ENCODE data around the gene GASK1A. TPM values are rescaled to one million over a fixed set of nuclear protein-coding genes. Genes with fewer than 3 reads are reported as not detected.
"Not testable (repeated sequence)": the region's sequence is repeated elsewhere in the genome, so short reads cannot be mapped to it uniquely, and the experiment has no call there.

GASK1A gene
- total RNA-seq, 2 donors from 2014 or later, result 4.0 to 5.3 TPM

- no peaks in the 10 kb centered on the region for H3K36me3 ChIP-seq (ENCODE audit: control insufficient read depth, insufficient read depth, low read length)
- H3K27me3 Mint-ChIP-seq (ENCODE audit: insufficient read depth), result peaks cover 15% of the 10 kb centered on the region
- H3K27ac Mint-ChIP-seq, result no peak overlapping the region
- H3K4me3 Mint-ChIP-seq, result no peak overlapping the region
- H3K27ac ChIP-seq (ENCODE audit: low read depth, low read length), result no peak overlapping the region
- peaks cover 59% of the 10 kb centered on the region for H3K9me3 Mint-ChIP-seq
- H3K4me1 Mint-ChIP-seq, result no peaks in the 10 kb centered on the region
- H3K4me3 ChIP-seq (ENCODE audit: low read length), result no peak overlapping the region
- no peaks in the 10 kb centered on the region for H3K27me3 ChIP-seq (ENCODE audit: control insufficient read depth, insufficient read depth, low read length, poor library complexity, severe bottlenecking)
- peaks cover 10% of the 10 kb centered on the region for H3K36me3 Mint-ChIP-seq (ENCODE audit: low read depth)
- no peak for DNase-seq
- no peaks in the 10 kb centered on the region for H3K4me1 ChIP-seq (ENCODE audit: control insufficient read depth, insufficient read depth, low read length)
- no peak overlapping the region for H3K9ac ChIP-seq (ENCODE audit: extremely low read depth, low read length, poor library complexity, severe bottlenecking)
- WGBS, 2 experiments (ENCODE audit: insufficient coverage in 1 of 2, insufficient read length in 1 of 2), result 92 to 100% methylated on average over 3 of the region's 3 CpGs
- TF ChIP-seq CTCF (conservative IDR thresholded peaks at IDR 0.05), result no peak
- H3K9me3 ChIP-seq (ENCODE audit: control insufficient read depth, low read length), result peaks cover 43% of the 10 kb centered on the region
These were observed 64.1 kb downstream of the GASK1A start for GRCh38 chr3:43043071-43043766.

- H3K9ac ChIP-seq (ENCODE audit: extremely low read depth, low read length, poor library complexity, severe bottlenecking), result no peak overlapping the region
- H3K36me3 ChIP-seq (ENCODE audit: control insufficient read depth, insufficient read depth, low read length), result no peaks in the 10 kb centered on the region
- no peaks in the 10 kb centered on the region for H3K4me1 ChIP-seq (ENCODE audit: control insufficient read depth, insufficient read depth, low read length)
- H3K36me3 Mint-ChIP-seq (ENCODE audit: low read depth), result peaks cover 10% of the 10 kb centered on the region
- WGBS, 2 experiments (ENCODE audit: insufficient coverage in 1 of 2, insufficient read length in 1 of 2), result 94 to 100% methylated on average over 1 to 2 of the region's 2 CpGs
- H3K9me3 ChIP-seq (ENCODE audit: control insufficient read depth, low read length), result peaks cover 47% of the 10 kb centered on the region
- H3K27ac ChIP-seq (ENCODE audit: low read depth, low read length), result no peak overlapping the region
- no peaks in the 10 kb centered on the region for H3K27me3 ChIP-seq (ENCODE audit: control insufficient read depth, insufficient read depth, low read length, poor library complexity, severe bottlenecking)
- H3K4me3 Mint-ChIP-seq, result no peak overlapping the region
- no peak for TF ChIP-seq CTCF (conservative IDR thresholded peaks at IDR 0.05)
- no peaks in the 10 kb centered on the region for H3K4me1 Mint-ChIP-seq
- H3K27me3 Mint-ChIP-seq (ENCODE audit: insufficient read depth), result peaks cover 18% of the 10 kb centered on the region
- H3K4me3 ChIP-seq (ENCODE audit: low read length), result no peak overlapping the region
- peak; percentile 10 for DNase-seq
- H3K27ac Mint-ChIP-seq, result no peak overlapping the region
- H3K9me3 Mint-ChIP-seq, result peaks cover 65% of the 10 kb centered on the region
These were observed 64.7 kb downstream of the GASK1A start for GRCh38 chr3:43043793-43044192.

GRCh38 chr3:43045079-43045478 lies 66.0 kb downstream of the GASK1A start:
- not testable (repeated sequence) for DNase-seq; H3K4me1 Mint-ChIP-seq; H3K4me3 Mint-ChIP-seq; H3K36me3 ChIP-seq (ENCODE audit: control insufficient read depth, insufficient read depth, low read length); H3K27ac ChIP-seq (ENCODE audit: low read depth, low read length); H3K36me3 Mint-ChIP-seq (ENCODE audit: low read depth); H3K9ac ChIP-seq (ENCODE audit: extremely low read depth, low read length, poor library complexity, severe bottlenecking); H3K4me1 ChIP-seq (ENCODE audit: control insufficient read depth, insufficient read depth, low read length); H3K27ac Mint-ChIP-seq; H3K27me3 ChIP-seq (ENCODE audit: control insufficient read depth, insufficient read depth, low read length, poor library complexity, severe bottlenecking)
- Histone ChIP-seq H3K9me3 (ENCODE audit: control insufficient read depth, low read length) (peaks cover 58% of the 10 kb centered on the region), H3K4me3 (ENCODE audit: low read length) (peak overlapping the region; percentile 28)
- Mint-ChIP-seq H3K27me3 (ENCODE audit: insufficient read depth) (peaks cover 21% of the 10 kb centered on the region), H3K9me3 (peaks cover 74% of the 10 kb centered on the region)

GRCh38 chr3:43046583-43046982 lies 67.5 kb downstream of the GASK1A start:
- H3K36me3 ChIP-seq (ENCODE audit: control insufficient read depth, insufficient read depth, low read length), result no peaks in the 10 kb centered on the region
- no peaks in the 10 kb centered on the region for H3K27me3 ChIP-seq (ENCODE audit: control insufficient read depth, insufficient read depth, low read length, poor library complexity, severe bottlenecking)
- peaks cover 73% of the 10 kb centered on the region for H3K9me3 ChIP-seq (ENCODE audit: control insufficient read depth, low read length)
- H3K27ac ChIP-seq (ENCODE audit: low read depth, low read length), result no peak overlapping the region
- Mint-ChIP-seq H3K4me3 (no peak overlapping the region), H3K4me1 (no peaks in the 10 kb centered on the region), H3K9me3 (peaks cover 87% of the 10 kb centered on the region), H3K27me3 (ENCODE audit: insufficient read depth) (peaks cover 26% of the 10 kb centered on the region), H3K27ac (no peak overlapping the region), H3K36me3 (ENCODE audit: low read depth) (peaks cover 12% of the 10 kb centered on the region)
- no peak overlapping the region for H3K9ac ChIP-seq (ENCODE audit: extremely low read depth, low read length, poor library complexity, severe bottlenecking)
- H3K4me3 ChIP-seq (ENCODE audit: low read length), result no peak overlapping the region
- TF ChIP-seq CTCF (conservative IDR thresholded peaks at IDR 0.05), result no peak
- no peaks in the 10 kb centered on the region for H3K4me1 ChIP-seq (ENCODE audit: control insufficient read depth, insufficient read depth, low read length)
- 60% methylated on average over 1 of the region's 1 CpG for WGBS, 2 experiments (ENCODE audit: insufficient coverage in 1 of 2, insufficient read length in 1 of 2)
- no peak for DNase-seq

Data from endodermal cell (in vitro differentiated cells).